Ascending aorta (tissue), 2 donors: ENCODE measurements around the gene GAD1. TPM values are rescaled to one million over a fixed set of nuclear protein-coding genes. Genes with fewer than 3 reads are reported as not detected.

Source experiments
- DNase-seq, 2 donors: peaks; one replicate each; pipeline ENCODE4 v3.0.0-alpha.2; 2019; ENCODE audit warnings: low spot score in 2 of 2
- H3K27ac ChIP-seq, 2 donors: fragments of 200-600 bp; sonication (generic); one replicate each; pipeline ENCODE4 v1.5.1; 2016 to 2017; ENCODE audit warnings: mild to moderate bottlenecking in 1 of 2
- H3K27me3 ChIP-seq: fragments of 200-600 bp; sonication (generic); one replicate; pipeline ENCODE4 v1.5.1; 2017
- H3K36me3 ChIP-seq, 2 donors: fragments of 200-600 bp; sonication (generic); one replicate each; pipeline ENCODE4 v1.5.1; 2016
- H3K4me1 ChIP-seq, 2 donors: fragments of 200-600 bp; sonication (generic); one replicate each; pipeline ENCODE4 v1.5.1; 2016 to 2017; ENCODE audit warnings: mild to moderate bottlenecking in 1 of 2
- H3K4me3 ChIP-seq, 2 donors: fragments of 200-600 bp; sonication (generic); one replicate each; pipeline ENCODE4 v1.5.1; 2016 to 2017; ENCODE audit warnings: mild to moderate bottlenecking in 1 of 2
- H3K9me3 ChIP-seq, 2 donors: fragments of 200-600 bp; sonication (generic); one replicate each; pipeline ENCODE4 v1.5.1; 2016
- intact Hi-C: fragments of 100-400 bp; cut with DNase I; formaldehyde crosslinking; loops from one replicate; pipeline ENCODE4 v1.15.1; 2023
- total RNA-seq: library from RNA; depleted of rRNA; stranded (reverse); fragments of >200 nt; gene quantifications from one replicate; pipeline ENCODE4 v1.1.0, GENCODE V29; 2016
- TF ChIP-seq, protein P1 (sequence below), 3 experiments: fragments of 200-600 bp in 2 of 3; fragments of 450-650 bp in 1 of 3; sonication (generic) in 2 of 3; IDR thresholded peaks; one replicate each; pipeline ENCODE4 v1.5.1; 2016 to 2019; ENCODE audit warnings: antibody characterized with exemption in 3 of 3, mild to moderate bottlenecking in 1 of 3, moderate library complexity in 1 of 3

Gene GAD1
- total RNA-seq, 1 donor from 2014 or later = 0.96 TPM

- DNase-seq = no peak
- Histone ChIP-seq H3K4me1 (no peaks in the 10 kb centered on the region), H3K36me3 (no peaks in the 10 kb centered on the region), H3K27ac (no peak overlapping the region), H3K4me3 (no peak overlapping the region), H3K9me3 (no peaks in the 10 kb centered on the region), H3K27me3 (no peaks in the 10 kb centered on the region)
- TF ChIP-seq, protein P1, sequence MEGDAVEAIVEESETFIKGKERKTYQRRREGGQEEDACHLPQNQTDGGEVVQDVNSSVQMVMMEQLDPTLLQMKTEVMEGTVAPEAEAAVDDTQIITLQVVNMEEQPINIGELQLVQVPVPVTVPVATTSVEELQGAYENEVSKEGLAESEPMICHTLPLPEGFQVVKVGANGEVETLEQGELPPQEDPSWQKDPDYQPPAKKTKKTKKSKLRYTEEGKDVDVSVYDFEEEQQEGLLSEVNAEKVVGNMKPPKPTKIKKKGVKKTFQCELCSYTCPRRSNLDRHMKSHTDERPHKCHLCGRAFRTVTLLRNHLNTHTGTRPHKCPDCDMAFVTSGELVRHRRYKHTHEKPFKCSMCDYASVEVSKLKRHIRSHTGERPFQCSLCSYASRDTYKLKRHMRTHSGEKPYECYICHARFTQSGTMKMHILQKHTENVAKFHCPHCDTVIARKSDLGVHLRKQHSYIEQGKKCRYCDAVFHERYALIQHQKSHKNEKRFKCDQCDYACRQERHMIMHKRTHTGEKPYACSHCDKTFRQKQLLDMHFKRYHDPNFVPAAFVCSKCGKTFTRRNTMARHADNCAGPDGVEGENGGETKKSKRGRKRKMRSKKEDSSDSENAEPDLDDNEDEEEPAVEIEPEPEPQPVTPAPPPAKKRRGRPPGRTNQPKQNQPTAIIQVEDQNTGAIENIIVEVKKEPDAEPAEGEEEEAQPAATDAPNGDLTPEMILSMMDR (IDR thresholded peaks at IDR 0.05) = no peak
- intact Hi-C loops = no loop called here
Observed at GRCh38 chr2:170783549-170783948, 33.1 kb upstream of the GAD1 start.

GRCh38 chr2:170798996-170799395 lies 17.7 kb upstream of the GAD1 start:
- Histone ChIP-seq H3K9me3 (no peaks in the 10 kb centered on the region), H3K27me3 (no peaks in the 10 kb centered on the region), H3K27ac (no peak overlapping the region), H3K4me3 (no peak overlapping the region), H3K4me1 (no peaks in the 10 kb centered on the region), H3K36me3 (no peaks in the 10 kb centered on the region)
- TF ChIP-seq, protein P1 (IDR thresholded peaks at IDR 0.05) = no peak
- DNase-seq = no peak
- intact Hi-C loops = no loop called here

DNA sequence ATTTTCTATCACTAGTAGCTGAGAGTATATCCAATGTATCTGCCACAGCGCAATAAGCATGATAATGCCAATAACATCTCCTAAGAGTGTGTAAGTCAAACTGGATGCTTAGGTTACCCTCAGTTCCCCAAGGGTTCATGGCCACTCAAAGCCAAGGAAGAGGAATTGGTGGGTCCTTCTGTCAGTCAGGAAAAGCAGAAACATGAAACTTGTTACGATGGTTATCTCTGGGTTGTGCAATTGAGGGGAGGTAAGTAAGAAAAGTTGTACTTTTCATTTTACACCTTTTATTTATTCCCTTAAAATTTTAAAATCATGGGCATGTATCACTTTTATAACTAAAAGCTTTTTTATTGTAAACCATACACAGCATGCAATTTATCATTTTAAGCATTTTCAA lies 10.1 kb upstream of the GAD1 start:
- Histone ChIP-seq H3K27ac (no peak overlapping the region), H3K27me3 (no peaks in the 10 kb centered on the region), H3K9me3 (no peaks in the 10 kb centered on the region), H3K4me1 (no peaks in the 10 kb centered on the region), H3K36me3 (no peaks in the 10 kb centered on the region), H3K4me3 (no peak overlapping the region)
- no peak for DNase-seq
- TF ChIP-seq, protein P1 (IDR thresholded peaks at IDR 0.05) = no peak
- intact Hi-C loops = no loop called here

DNA sequence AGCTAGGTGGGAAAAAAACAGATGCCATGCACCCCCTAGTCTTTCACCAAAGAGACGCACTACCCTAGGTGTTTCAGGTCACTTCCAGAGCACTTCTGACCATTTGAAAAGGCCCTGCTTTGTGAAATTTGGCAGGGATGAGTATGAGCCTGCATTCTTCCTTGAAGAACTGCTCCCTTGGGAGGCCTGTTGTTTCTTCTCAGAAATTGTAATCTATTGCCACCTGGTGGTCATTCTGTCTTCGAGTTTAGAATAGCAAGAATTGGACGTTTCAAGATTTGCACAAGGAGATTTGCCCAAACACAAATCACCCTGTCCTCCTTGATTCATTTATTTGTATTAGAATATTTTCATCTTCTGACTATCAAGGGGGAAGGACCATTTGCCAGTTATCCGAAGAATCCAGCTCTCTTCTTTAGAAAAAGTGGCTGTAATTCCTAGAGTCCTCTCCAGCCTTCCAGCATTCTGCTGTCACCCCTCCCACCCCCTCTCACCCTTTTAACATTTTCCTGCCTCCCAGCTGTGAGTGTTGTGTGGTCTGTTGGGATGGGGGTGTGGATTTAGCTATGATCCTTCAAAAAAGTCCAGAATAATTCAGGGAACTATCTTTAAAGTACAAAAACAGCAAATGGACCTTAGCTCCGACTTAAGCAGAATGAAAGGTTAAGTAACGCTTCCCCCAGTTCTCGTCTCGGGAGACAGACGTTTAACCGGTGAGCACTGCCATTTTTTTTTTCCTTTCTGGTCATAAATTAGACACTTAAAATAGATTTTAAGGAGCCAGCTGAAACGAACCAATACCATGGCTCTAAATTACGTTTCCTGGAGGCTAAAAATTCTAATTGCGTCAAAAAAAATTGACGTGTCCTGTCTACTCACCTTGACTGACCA lies 3.7 kb upstream of the GAD1 start:
- peaks cover 12 to 14% of the 10 kb centered on the region in 2 donors for H3K4me1 ChIP-seq
- intact Hi-C loops = loop anchor here (2.0 to 5.0 kb wide), 2 partner anchors 96 to 404 kb away; partner anchors contain the start of gene SP5
- no peak overlapping the region for H3K4me3 ChIP-seq
- no peak for DNase-seq
- peaks cover 5% of the 10 kb centered on the region for H3K27me3 ChIP-seq
- H3K36me3 ChIP-seq = no peaks in the 10 kb centered on the region
- TF ChIP-seq, protein P1 (IDR thresholded peaks at IDR 0.05) = peak; percentile 57 to 72 (median 69)
- H3K9me3 ChIP-seq = no peaks in the 10 kb centered on the region
- H3K27ac ChIP-seq = no peak overlapping the region

DNA sequence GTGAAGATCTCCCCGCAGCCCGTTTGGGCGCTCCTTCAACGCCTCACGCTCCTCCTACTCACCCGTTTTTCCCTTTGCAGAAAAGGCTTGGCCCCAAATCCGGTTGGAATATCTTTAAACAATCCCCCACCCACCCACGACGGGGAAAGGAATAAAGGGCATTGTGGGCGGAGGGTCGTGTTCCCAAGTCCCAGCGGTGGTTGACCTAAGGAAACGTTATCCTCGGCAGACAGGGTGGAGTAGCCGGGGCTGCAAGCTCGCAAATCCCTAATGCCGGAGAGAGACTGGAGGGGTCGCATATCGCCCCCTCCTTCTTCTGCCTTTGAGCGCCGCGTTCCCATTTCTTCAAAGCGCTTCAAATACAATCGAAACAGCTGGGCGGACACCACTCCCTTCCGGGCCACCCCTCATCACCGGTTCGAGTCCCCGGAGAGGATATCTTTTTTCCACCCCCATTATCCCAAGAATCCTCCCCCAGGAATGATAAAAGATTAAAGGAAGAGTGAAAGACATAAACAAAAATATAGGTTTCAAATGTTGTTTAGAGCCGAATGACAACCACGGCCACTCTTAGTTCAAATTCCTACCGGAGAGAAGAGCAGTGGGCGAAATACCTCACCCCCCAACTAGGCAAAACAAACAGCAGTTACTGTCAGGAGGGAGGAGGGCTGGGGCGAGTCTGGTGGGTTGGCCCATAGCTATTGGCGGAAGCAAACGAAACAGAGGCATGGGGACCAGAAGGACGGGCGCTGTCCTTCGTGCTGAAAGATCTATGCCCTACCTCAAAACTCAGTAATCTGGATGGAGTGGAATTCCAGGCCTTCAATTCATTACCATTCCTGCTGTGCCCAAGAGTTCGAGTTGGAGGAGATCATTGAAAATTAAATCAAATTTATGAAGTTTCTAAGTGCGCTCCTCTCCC lies 2.8 kb upstream of the GAD1 start:
- H3K27ac ChIP-seq = no peak overlapping the region
- peaks cover 5% of the 10 kb centered on the region for H3K27me3 ChIP-seq
- DNase-seq = no peak
- TF ChIP-seq, protein P1 (IDR thresholded peaks at IDR 0.05) = no peak
- no peaks in the 10 kb centered on the region for H3K9me3 ChIP-seq
- no peak overlapping the region for H3K4me3 ChIP-seq
- peaks cover 12 to 19% of the 10 kb centered on the region in 2 donors for H3K4me1 ChIP-seq
- intact Hi-C loops = loop anchor here (2.0 to 5.0 kb wide), 3 partner anchors 97 to 443 kb away; partner anchors contain the start of gene SP5
- no peaks in the 10 kb centered on the region for H3K36me3 ChIP-seq
